ENCODE results near the gene PNPLA7.

DNA sequence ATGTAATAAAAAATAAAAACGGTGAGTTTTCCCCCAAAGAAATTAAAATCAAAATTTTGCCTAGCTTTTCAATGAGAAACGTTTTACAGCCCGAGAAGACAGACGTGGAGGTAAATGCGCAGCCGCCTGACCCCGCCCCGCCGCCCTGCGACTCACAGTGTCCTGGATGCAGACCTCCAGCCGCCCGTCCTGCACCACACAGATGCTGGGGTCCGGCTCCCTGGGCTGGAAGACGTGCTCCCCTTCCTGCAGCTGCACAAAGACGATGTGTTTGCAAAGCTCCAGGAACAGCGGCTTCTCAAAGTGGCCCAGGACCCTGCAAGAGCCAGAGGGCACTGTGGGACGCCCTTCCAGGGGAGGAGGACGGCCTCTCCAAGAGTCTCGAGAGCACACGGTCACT lies 7.7 kb downstream of the PNPLA7 start:
- TF ChIP-seq POLR2A (IDR thresholded peaks at IDR 0.05) (no peak), CTCF (IDR thresholded peaks at IDR 0.05) (no peak)
